Keratinocyte (primary cell): ENCODE measurements around the gene TMA7B.

ENCODE experiments used
- CTCF ChIP-seq, 3 experiments: IDR thresholded peaks in 1 of 3; conservative IDR thresholded peaks in 1 of 3; optimal IDR thresholded peaks in 1 of 3; 2 replicates in 2 of 3; 3 replicates in 1 of 3; pipeline versions ENCODE3 to v1.5.1; 2011; ENCODE audit warnings: low read length in 3 of 3, mild to moderate bottlenecking in 3 of 3, moderate library complexity in 2 of 3, control low read depth in 1 of 3, inconsistent platforms in 1 of 3; ENCODE audit not compliant: insufficient read depth in 2 of 3; ENCODE audit errors: extremely low read depth in 1 of 3
- EZH2 ChIP-seq: IDR thresholded peaks from one replicate; pipeline ENCODE4 v1.6.1; 2012; ENCODE audit warnings: inconsistent platforms, mild to moderate bottlenecking, low read length, moderate library complexity

GRCh38 chr22:39943337-39943736 is 16.9 kb upstream of the TMA7B start:
- peak in 1 of 3 experiments; percentile 16 for TF ChIP-seq CTCF (optimal IDR thresholded peaks at IDR 0.05 in 1 of 3, IDR thresholded peaks at IDR 0.05 in 1 of 3, conservative IDR thresholded peaks at IDR 0.05 in 1 of 3; ENCODE audit: extremely low read depth in 1 of 3, insufficient read depth in 2 of 3, low read length in 3 of 3)
- TF ChIP-seq EZH2 = no peak
